ENCODE results near the gene IFT122.

IFT122 gene

GRCh38 chr3:129399895-129400357, 40.1 kb upstream of the IFT122 start:
- no peak for DNase-seq (ENCODE audit: low spot score)
- in situ Hi-C loops (cut with MboI; ENCODE audit: low sequenced_read_pairs, unreplicated experiment), result no loop called here
- TF ChIP-seq, protein P1, sequence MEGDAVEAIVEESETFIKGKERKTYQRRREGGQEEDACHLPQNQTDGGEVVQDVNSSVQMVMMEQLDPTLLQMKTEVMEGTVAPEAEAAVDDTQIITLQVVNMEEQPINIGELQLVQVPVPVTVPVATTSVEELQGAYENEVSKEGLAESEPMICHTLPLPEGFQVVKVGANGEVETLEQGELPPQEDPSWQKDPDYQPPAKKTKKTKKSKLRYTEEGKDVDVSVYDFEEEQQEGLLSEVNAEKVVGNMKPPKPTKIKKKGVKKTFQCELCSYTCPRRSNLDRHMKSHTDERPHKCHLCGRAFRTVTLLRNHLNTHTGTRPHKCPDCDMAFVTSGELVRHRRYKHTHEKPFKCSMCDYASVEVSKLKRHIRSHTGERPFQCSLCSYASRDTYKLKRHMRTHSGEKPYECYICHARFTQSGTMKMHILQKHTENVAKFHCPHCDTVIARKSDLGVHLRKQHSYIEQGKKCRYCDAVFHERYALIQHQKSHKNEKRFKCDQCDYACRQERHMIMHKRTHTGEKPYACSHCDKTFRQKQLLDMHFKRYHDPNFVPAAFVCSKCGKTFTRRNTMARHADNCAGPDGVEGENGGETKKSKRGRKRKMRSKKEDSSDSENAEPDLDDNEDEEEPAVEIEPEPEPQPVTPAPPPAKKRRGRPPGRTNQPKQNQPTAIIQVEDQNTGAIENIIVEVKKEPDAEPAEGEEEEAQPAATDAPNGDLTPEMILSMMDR (IDR thresholded peaks at IDR 0.05; ENCODE audit: borderline replicate concordance, control extremely low read depth, extremely low read depth, insufficient read depth, missing control alignments), result no peak

GRCh38 chr3:129402210-129402609, 37.8 kb upstream of the IFT122 start:
- in situ Hi-C loops (cut with MboI; ENCODE audit: low sequenced_read_pairs, unreplicated experiment), result no loop called here

DNA sequence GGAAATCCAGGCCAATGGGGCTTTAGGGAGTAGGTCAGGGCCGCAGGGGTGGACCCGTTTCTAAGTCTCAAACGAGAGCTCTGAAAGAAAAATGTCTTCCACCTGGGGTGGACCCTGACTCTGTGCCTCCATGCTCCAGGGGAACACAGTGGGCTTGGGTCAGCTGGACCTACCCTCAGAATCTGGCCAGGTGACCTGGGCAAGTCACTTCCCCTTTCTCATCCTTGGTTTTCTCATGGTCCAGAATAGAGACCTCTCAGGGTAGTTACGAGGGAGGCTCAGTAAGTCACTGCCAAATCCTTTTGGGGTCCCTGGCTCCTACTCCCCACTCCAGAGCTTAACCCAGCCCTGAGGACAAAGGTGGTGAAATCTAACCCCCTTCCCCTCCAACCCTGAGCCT, 37.4 kb upstream of the IFT122 start:
- DNase-seq (ENCODE audit: low spot score), result no peak
- in situ Hi-C loops (cut with MboI; ENCODE audit: low sequenced_read_pairs, unreplicated experiment), result no loop called here
- TF ChIP-seq, protein P1 (IDR thresholded peaks at IDR 0.05; ENCODE audit: borderline replicate concordance, control extremely low read depth, extremely low read depth, insufficient read depth, missing control alignments), result no peak

More at GRCh38 chr3:129402210-129402609, 37.8 kb upstream of the IFT122 start:
- TF ChIP-seq, protein P1 (IDR thresholded peaks at IDR 0.05; ENCODE audit: borderline replicate concordance, control extremely low read depth, extremely low read depth, insufficient read depth, missing control alignments), result no peak
- DNase-seq (ENCODE audit: low spot score), result no peak

- TF ChIP-seq, protein P1 (IDR thresholded peaks at IDR 0.05; ENCODE audit: borderline replicate concordance, control extremely low read depth, extremely low read depth, insufficient read depth, missing control alignments), result no peak
- in situ Hi-C loops (cut with MboI; ENCODE audit: low sequenced_read_pairs, unreplicated experiment), result no loop called here
- DNase-seq (ENCODE audit: low spot score), result no peak
Measured at GRCh38 chr3:129403450-129403849, 36.6 kb upstream of the IFT122 start.

- in situ Hi-C loops (cut with MboI; ENCODE audit: low sequenced_read_pairs, unreplicated experiment), result no loop called here
- no peak for DNase-seq (ENCODE audit: low spot score)
- TF ChIP-seq, protein P1 (IDR thresholded peaks at IDR 0.05; ENCODE audit: borderline replicate concordance, control extremely low read depth, extremely low read depth, insufficient read depth, missing control alignments), result no peak
Measured at GRCh38 chr3:129404130-129404529, 35.9 kb upstream of the IFT122 start.

- in situ Hi-C loops (cut with MboI; ENCODE audit: low sequenced_read_pairs, unreplicated experiment), result no loop called here
- TF ChIP-seq, protein P1 (IDR thresholded peaks at IDR 0.05; ENCODE audit: borderline replicate concordance, control extremely low read depth, extremely low read depth, insufficient read depth, missing control alignments), result no peak
- DNase-seq (ENCODE audit: low spot score), result no peak
Measured at GRCh38 chr3:129404610-129405009, 35.4 kb upstream of the IFT122 start.

GRCh38 chr3:129409541-129409940, 30.5 kb upstream of the IFT122 start:
- DNase-seq (ENCODE audit: low spot score), result no peak
- TF ChIP-seq, protein P1 (IDR thresholded peaks at IDR 0.05; ENCODE audit: borderline replicate concordance, control extremely low read depth, extremely low read depth, insufficient read depth, missing control alignments), result no peak
- in situ Hi-C loops (cut with MboI; ENCODE audit: low sequenced_read_pairs, unreplicated experiment), result no loop called here
